Lower leg skin (tissue), 3 donors: Measurements from ENCODE around the gene NAALADL1.

Source experiments
- POLR2A ChIP-seq, 2 donors: fragments of 450-650 bp; IDR thresholded peaks; one replicate each; pipeline ENCODE4 v1.6.1; 2016 to 2017; ENCODE audit warnings: antibody characterized with exemption in 2 of 2, mild to moderate bottlenecking in 1 of 2, moderate library complexity in 1 of 2
- TF ChIP-seq, protein P1 (sequence below), 3 donors: fragments of 450-650 bp; IDR thresholded peaks; one replicate each; pipeline ENCODE4 v1.5.1; 2016; ENCODE audit warnings: antibody characterized with exemption in 3 of 3, mild to moderate bottlenecking in 3 of 3, moderate library complexity in 2 of 3

DNA sequence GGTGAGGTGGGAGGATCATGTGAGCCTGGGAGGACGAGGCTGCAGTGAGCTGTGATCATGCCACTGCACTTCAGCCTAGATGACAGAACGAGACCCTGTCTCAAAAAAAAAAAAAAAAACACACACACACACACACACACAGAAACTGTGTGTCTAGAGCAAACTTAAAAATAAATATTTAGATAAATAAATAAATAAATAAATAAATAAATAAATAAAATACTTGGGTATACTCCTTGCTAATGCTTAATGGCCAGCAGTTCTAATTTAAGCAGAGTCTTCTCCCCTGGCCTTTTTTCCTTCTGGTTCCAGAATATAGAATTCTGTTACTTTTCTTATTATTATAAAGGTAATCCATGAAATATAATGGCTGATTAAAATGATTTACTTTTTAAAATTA lies 49.5 kb downstream of the NAALADL1 start:
- TF ChIP-seq POLR2A (IDR thresholded peaks at IDR 0.05), result no peak
- TF ChIP-seq, protein P1, sequence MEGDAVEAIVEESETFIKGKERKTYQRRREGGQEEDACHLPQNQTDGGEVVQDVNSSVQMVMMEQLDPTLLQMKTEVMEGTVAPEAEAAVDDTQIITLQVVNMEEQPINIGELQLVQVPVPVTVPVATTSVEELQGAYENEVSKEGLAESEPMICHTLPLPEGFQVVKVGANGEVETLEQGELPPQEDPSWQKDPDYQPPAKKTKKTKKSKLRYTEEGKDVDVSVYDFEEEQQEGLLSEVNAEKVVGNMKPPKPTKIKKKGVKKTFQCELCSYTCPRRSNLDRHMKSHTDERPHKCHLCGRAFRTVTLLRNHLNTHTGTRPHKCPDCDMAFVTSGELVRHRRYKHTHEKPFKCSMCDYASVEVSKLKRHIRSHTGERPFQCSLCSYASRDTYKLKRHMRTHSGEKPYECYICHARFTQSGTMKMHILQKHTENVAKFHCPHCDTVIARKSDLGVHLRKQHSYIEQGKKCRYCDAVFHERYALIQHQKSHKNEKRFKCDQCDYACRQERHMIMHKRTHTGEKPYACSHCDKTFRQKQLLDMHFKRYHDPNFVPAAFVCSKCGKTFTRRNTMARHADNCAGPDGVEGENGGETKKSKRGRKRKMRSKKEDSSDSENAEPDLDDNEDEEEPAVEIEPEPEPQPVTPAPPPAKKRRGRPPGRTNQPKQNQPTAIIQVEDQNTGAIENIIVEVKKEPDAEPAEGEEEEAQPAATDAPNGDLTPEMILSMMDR (IDR thresholded peaks at IDR 0.05), result no peak
